Tibial nerve (tissue), 4 donors: ENCODE measurements around the gene C1orf159. TPM values are rescaled to one million over a fixed set of nuclear protein-coding genes. Genes with fewer than 3 reads are reported as not detected.

Experiments
- DNase-seq, 2 donors: peaks; one replicate each; pipeline ENCODE4 v3.0.0-alpha.2; 2019; ENCODE audit warnings: low spot score in 2 of 2
- H3K27ac ChIP-seq, 4 donors: fragments of 200-600 bp; sonication (generic) in 3 of 4; one replicate each; pipeline ENCODE4 v1.5.1; 2017 to 2019; ENCODE audit warnings: mild to moderate bottlenecking in 1 of 4
- H3K27me3 ChIP-seq, 2 donors: fragments of 200-600 bp; sonication (generic) in 1 of 2; one replicate each; pipeline versions ENCODE4 v1.5.1 to v1.6.0; 2017 to 2019
- H3K36me3 ChIP-seq, 3 donors: fragments of 200-600 bp; sonication (generic); one replicate each; pipeline ENCODE4 v1.5.1; 2018 to 2019
- H3K4me1 ChIP-seq, 4 donors: fragments of 200-600 bp; sonication (generic) in 3 of 4; one replicate each; pipeline ENCODE4 v1.5.1; 2017 to 2019
- H3K4me3 ChIP-seq, 4 donors: fragments of 200-600 bp; sonication (generic) in 3 of 4; one replicate each; pipeline ENCODE4 v1.5.1; 2017 to 2019; ENCODE audit warnings: mild to moderate bottlenecking in 1 of 4, moderate library complexity in 1 of 4
- H3K9me3 ChIP-seq, 4 donors: fragments of 200-600 bp; sonication (generic) in 3 of 4; one replicate each; pipeline ENCODE4 v1.5.1; 2017 to 2019
- CTCF ChIP-seq, 5 experiments: fragments of 200-600 bp in 3 of 5; fragments of 450-650 bp in 2 of 5; sonication (generic) in 3 of 5; IDR thresholded peaks; one replicate each; pipeline ENCODE4 v1.5.1; 2016 to 2019; ENCODE audit warnings: antibody characterized with exemption in 5 of 5, mild to moderate bottlenecking in 3 of 5, moderate library complexity in 2 of 5
- EP300 ChIP-seq, 2 donors: sonication (generic); formaldehyde crosslinking; IDR thresholded peaks; one replicate each; pipeline ENCODE4 v1.6.1; 2017; ENCODE audit warnings: antibody characterized with exemption in 2 of 2, mild to moderate bottlenecking in 1 of 2
- POLR2A ChIP-seq, 2 donors: fragments of 450-650 bp; IDR thresholded peaks; one replicate each; pipeline ENCODE4 v1.6.1; 2017; ENCODE audit warnings: antibody characterized with exemption in 2 of 2, mild to moderate bottlenecking in 2 of 2, moderate library complexity in 2 of 2
- WGBS, 2 donors: methylation state at CpG; one replicate each; pipeline ENCODE4 v1.1.5; 2018; 5-methylcytosine and 5-hydroxymethylcytosine counted together
- total RNA-seq, 4 donors: library from RNA; depleted of rRNA; stranded (reverse); fragments of >200 nt; gene quantifications; one replicate each; pipeline ENCODE4 v1.1.0, GENCODE V29; 2016

Gene C1orf159
- total RNA-seq, 4 donors from 2014 or later: 18.4 to 29.4 (median 23.1) TPM

GRCh38 chr1:1123581-1124507 lies 8.0 kb upstream of the C1orf159 start:
- no peaks in the 10 kb centered on the region for H3K9me3 ChIP-seq
- H3K4me3 ChIP-seq: no peak overlapping the region
- WGBS, 2 donors: 75 to 81% methylated on average over 23 of the region's 23 CpGs
- H3K36me3 ChIP-seq: no peaks in the 10 kb centered on the region
- TF ChIP-seq EP300 (IDR thresholded peaks at IDR 0.05): no peak
- no peak for TF ChIP-seq CTCF (IDR thresholded peaks at IDR 0.05)
- TF ChIP-seq POLR2A (IDR thresholded peaks at IDR 0.05): no peak
- DNase-seq: no peak
- peaks cover 0 to 14% (median 6%) of the 10 kb centered on the region in 4 donors for H3K4me1 ChIP-seq
- H3K27me3 ChIP-seq: no peaks in the 10 kb centered on the region
- H3K27ac ChIP-seq: no peak overlapping the region

GRCh38 chr1:1122981-1123480 lies 7.1 kb upstream of the C1orf159 start:
- DNase-seq: no peak
- H3K4me3 ChIP-seq: no peak overlapping the region
- no peak overlapping the region for H3K27ac ChIP-seq
- WGBS, 2 donors: 48% methylated on average over 15 to 18 of the region's 18 CpGs
- no peaks in the 10 kb centered on the region for H3K9me3 ChIP-seq
- H3K27me3 ChIP-seq: peaks cover 0 to 4% of the 10 kb centered on the region in 2 donors
- H3K36me3 ChIP-seq: no peaks in the 10 kb centered on the region
- no peak for TF ChIP-seq EP300 (IDR thresholded peaks at IDR 0.05)
- TF ChIP-seq CTCF (IDR thresholded peaks at IDR 0.05): no peak
- no peak for TF ChIP-seq POLR2A (IDR thresholded peaks at IDR 0.05)
- H3K4me1 ChIP-seq: peaks cover 0 to 14% (median 6%) of the 10 kb centered on the region in 4 donors

GRCh38 chr1:1122078-1122811 lies 6.4 kb upstream of the C1orf159 start:
- 15 to 29% methylated on average over 11 to 24 of the region's 39 CpGs for WGBS, 2 donors
- Histone ChIP-seq H3K27ac (peak overlapping the region in 2 of 4 donors; percentile 11 to 12), H3K9me3 (no peaks in the 10 kb centered on the region), H3K36me3 (no peaks in the 10 kb centered on the region), H3K4me3 (peak overlapping the region in 3 of 4 donors; percentile 21 to 32 (median 25)), H3K27me3 (peaks cover 0 to 7% of the 10 kb centered on the region in 2 donors), H3K4me1 (peaks cover 0 to 14% (median 6%) of the 10 kb centered on the region in 4 donors)
- DNase-seq: peak; percentile 62 to 72
- TF ChIP-seq POLR2A (IDR thresholded peaks at IDR 0.05) (no peak), CTCF (IDR thresholded peaks at IDR 0.05) (peak; percentile 88 to 98 (median 92)), EP300 (IDR thresholded peaks at IDR 0.05) (no peak)

- H3K4me3 ChIP-seq: peak overlapping the region in 2 of 4 donors; percentile 21 to 32
- WGBS, 2 donors: 45 to 53% methylated on average over 5 to 11 of the region's 15 CpGs
- H3K36me3 ChIP-seq: no peaks in the 10 kb centered on the region
- DNase-seq: no peak
- no peak for TF ChIP-seq EP300 (IDR thresholded peaks at IDR 0.05)
- no peak for TF ChIP-seq POLR2A (IDR thresholded peaks at IDR 0.05)
- TF ChIP-seq CTCF (IDR thresholded peaks at IDR 0.05): no peak
- peaks cover 0 to 16% (median 9%) of the 10 kb centered on the region in 4 donors for H3K4me1 ChIP-seq
- peak overlapping the region in 2 of 4 donors; percentile 11 to 12 for H3K27ac ChIP-seq
- H3K27me3 ChIP-seq: peaks cover 0 to 7% of the 10 kb centered on the region in 2 donors
- no peaks in the 10 kb centered on the region for H3K9me3 ChIP-seq
Measured at GRCh38 chr1:1121611-1122077, 5.8 kb upstream of the C1orf159 start.
